GM12878 (cell line): ENCODE results near the gene ADAMTS17. TPM values are rescaled to one million over a fixed set of nuclear protein-coding genes. Genes with fewer than 3 reads are reported as not detected.

Source experiments
- ATAC-seq: fragments of 200-7000 bp; cut with Tn5 transposase; 3 replicates; pipeline ENCODE4 v1.9.1; 2020; ENCODE audit warnings: mild to moderate bottlenecking, moderate library complexity
- BruUV-seq: library from RNA; stranded (reverse); fragments of 400-500 nt; replicated peaks from 2 replicates; lab custom pipeline; 2021; lab: Mats Ljungman, UMichigan
- CTCF ChIA-PET: fragments of 300-600 bp; sonication (Branson Sonifier 250); formaldehyde crosslinking; extraction: SDS; loops from one replicate; lab custom pipeline; 2021; ENCODE audit warnings: inconsistent platforms; lab: Yijun Ruan, JAX
- POLR2A ChIA-PET: fragments of 350-600 bp; formaldehyde crosslinking; extraction: SDS; loops from one replicate; lab custom pipeline; 2021; ENCODE audit warnings: inconsistent platforms; lab: Charles Lee
- RAD21 ChIA-PET: fragments of 300-600 bp; sonication (Branson Sonifier 250); formaldehyde crosslinking; loops from one replicate; lab custom pipeline; 2023; ENCODE audit warnings: antibody characterized with exemption; ENCODE audit not compliant: unreplicated experiment; lab: Charles Lee
- SMC1A ChIA-PET: fragments of 300-600 bp; sonication (Branson Sonifier 250); formaldehyde crosslinking; loops from one replicate; lab custom pipeline; 2023; ENCODE audit not compliant: unreplicated experiment, uncharacterized antibody; lab: Charles Lee
- DNase-seq: peaks from one replicate; pipeline ENCODE4 v3.0.0-alpha.2; 2011; ENCODE audit warnings: low read depth, low spot score
- FAIRE-seq: peaks from 3 replicates; lab custom pipeline; 2011; peaks lifted over from hg19 to GRCh38; lab: Jason Lieb, UNC
- H2AFZ ChIP-seq: 2 replicates; pipeline ENCODE4 v1.6.0; 2011; ENCODE audit warnings: low read depth, low read length, control low read depth; ENCODE audit not compliant: control insufficient read depth
- H3K27ac ChIP-seq: 2 replicates; pipeline ENCODE4 v1.5.1; 2011; ENCODE audit warnings: control low read depth; ENCODE audit not compliant: control insufficient read depth, insufficient read depth
- H3K27me3 ChIP-seq, 2 experiments: replicated peaks in 1 of 2; 2 replicates each; pipeline versions ENCODE4 v1.6.0 to v1.6.1; 2011; ENCODE audit warnings: low read length in 1 of 2; ENCODE audit not compliant: control insufficient read depth in 2 of 2, insufficient read depth in 2 of 2
- H3K36me3 ChIP-seq, 2 experiments: 2 replicates each; pipeline ENCODE4 v1.5.1; 2011; ENCODE audit warnings: low read length in 1 of 2; ENCODE audit not compliant: control insufficient read depth in 2 of 2, insufficient read depth in 2 of 2
- H3K4me1 ChIP-seq: 2 replicates; pipeline ENCODE4 v1.6.1; 2011; ENCODE audit warnings: mild to moderate bottlenecking, low read length, moderate library complexity, mixed read lengths; ENCODE audit not compliant: control insufficient read depth, insufficient read depth
- H3K4me2 ChIP-seq: 2 replicates; pipeline ENCODE4 v1.6.0; 2011; ENCODE audit warnings: control low read depth; ENCODE audit not compliant: control insufficient read depth, insufficient read depth
- H3K4me3 ChIP-seq: fragments of 200-600 bp; sonication (generic); 2 replicates; pipeline ENCODE4 v1.5.1; 2016
- H3K79me2 ChIP-seq: 2 replicates; pipeline ENCODE4 v1.6.0; 2011; ENCODE audit warnings: low read length; ENCODE audit not compliant: control insufficient read depth, insufficient read depth
- H3K9ac ChIP-seq: 2 replicates; pipeline ENCODE4 v1.8.0; 2011; ENCODE audit warnings: low read length, control low read depth, mixed read lengths; ENCODE audit not compliant: control insufficient read depth, insufficient read depth
- H3K9me3 ChIP-seq: replicated peaks from 3 replicates; pipeline ENCODE4 v1.5.1; 2011; ENCODE audit warnings: mild to moderate bottlenecking, low read length; ENCODE audit not compliant: control insufficient read depth, insufficient read depth
- H4K20me1 ChIP-seq: 2 replicates; pipeline ENCODE4 v1.6.0; 2011; ENCODE audit not compliant: control insufficient read depth, insufficient read depth
- CREB1 ChIP-seq: IDR thresholded peaks from 2 replicates; pipeline ENCODE4 v1.6.1; 2012; ENCODE audit warnings: low read depth, mild to moderate bottlenecking, inconsistent platforms
- JUNB ChIP-seq: IDR thresholded peaks from 2 replicates; pipeline ENCODE4 v1.6.1; 2016; ENCODE audit warnings: antibody characterized with exemption, mild to moderate bottlenecking
- NFYA ChIP-seq: IDR thresholded peaks from 2 replicates; pipeline ENCODE4 v1.6.1; 2011; ENCODE audit warnings: low read depth, mild to moderate bottlenecking, low read length, improper control_type of control experiment, borderline replicate concordance
- NFYB ChIP-seq: IDR thresholded peaks from 2 replicates; pipeline ENCODE4 v1.6.1; 2011; ENCODE audit warnings: low read depth, mild to moderate bottlenecking, low read length, improper control_type of control experiment, moderate library complexity; ENCODE audit not compliant: insufficient read depth
- PAX5 ChIP-seq: IDR thresholded peaks from 2 replicates; pipeline ENCODE4 v1.6.1; 2011; ENCODE audit warnings: low read depth, low read length, borderline replicate concordance
- SREBF1 ChIP-seq: IDR thresholded peaks from 2 replicates; pipeline ENCODE4 v1.6.1; 2012; ENCODE audit warnings: mild to moderate bottlenecking, low read length
- TCF7 ChIP-seq: IDR thresholded peaks from 2 replicates; pipeline ENCODE4 v1.6.1; 2014; ENCODE audit warnings: antibody characterized with exemption, borderline replicate concordance
- WGBS: methylation state at CpG from one replicate; pipeline ENCODE4 v1.1.6; 2016; ENCODE audit warnings: low lambda C conversion rate; ENCODE audit not compliant: insufficient replicate concordance, insufficient coverage; ENCODE audit errors: missing lambda C conversion rate; 5-methylcytosine and 5-hydroxymethylcytosine counted together
- in situ Hi-C: fragments of 300-500 bp; cut with MboI; formaldehyde crosslinking; loops from 9 replicates; pipeline ENCODE4 v1.14.3; 2018; ENCODE audit warnings: mixed read lengths
- intact Hi-C: fragments of 100-400 bp; cut with micrococcal nuclease; formaldehyde crosslinking; loops from one replicate; pipeline ENCODE4 v1.14.2; 2022; ENCODE audit not compliant: unreplicated experiment
- polyA plus RNA-seq, 11 experiments: library from polyadenylated mRNA; depleted of rRNA in 4 of 11; unstranded in 6 of 11; stranded (reverse) in 5 of 11; fragments of >200 nt; fragmentation: Nextera tagmentation in 4 of 11; fragmentation: Illumina TruSeq in 1 of 11; extraction: Ambion mirVana in 4 of 11; extraction: Trizol in 1 of 11; gene quantifications; 1 replicate in 1 of 11; 2 replicates in 10 of 11; pipeline versions ENCODE4 v1.2.1 to v1.2.3, GENCODE V29; 2011 to 2016; ENCODE audit warnings: inconsistent platforms in 2 of 11, missing spikeins in 2 of 11, low read depth in 1 of 11
- total RNA-seq, 4 experiments: library from RNA; depleted of rRNA in 3 of 4; stranded (reverse); fragments of >200 nt in 3 of 4; fragmentation: Illumina TruSeq in 1 of 4; extraction: Trizol in 1 of 4; gene quantifications; 2 replicates each; pipeline versions ENCODE4 v1.2.1 to v1.2.3, GENCODE V29; 2013 to 2021
- TF ChIP-seq, protein P1 (sequence below): IDR thresholded peaks from 2 replicates; pipeline ENCODE4 v1.6.1; 2011; ENCODE audit warnings: low read depth, low read length, improper control_type of control experiment, borderline replicate concordance

Gene ADAMTS17
- total and polyA plus RNA-seq, 10 of the 15 experiments (the other 5 are each of a cell fraction or from before 2014, with no cell fraction given) = 0.04 to 0.50 (median 0.10) TPM; not detected in 4

- ChIA-PET SMC1A (no interaction called here), POLR2A (no interaction called here), RAD21 (no interaction called here), CTCF (no interaction called here)
- H3K9ac ChIP-seq = no peak overlapping the region
- no peaks in the 10 kb centered on the region for H3K36me3 ChIP-seq
- no peak overlapping the region for H3K4me3 ChIP-seq
- H4K20me1 ChIP-seq = no peaks in the 10 kb centered on the region
- no TSS peak for BruUV-seq
- 25% methylated on average over 16 of the region's 16 CpGs for WGBS
- in situ Hi-C loops (no loop called here), intact Hi-C loops (no loop called here)
- TF ChIP-seq PAX5 (no peak), JUNB (no peak), CREB1 (no peak), TCF7 (no peak), NFYA (no peak), SREBF1 (no peak), NFYB (no peak)
- TF ChIP-seq, protein P1, sequence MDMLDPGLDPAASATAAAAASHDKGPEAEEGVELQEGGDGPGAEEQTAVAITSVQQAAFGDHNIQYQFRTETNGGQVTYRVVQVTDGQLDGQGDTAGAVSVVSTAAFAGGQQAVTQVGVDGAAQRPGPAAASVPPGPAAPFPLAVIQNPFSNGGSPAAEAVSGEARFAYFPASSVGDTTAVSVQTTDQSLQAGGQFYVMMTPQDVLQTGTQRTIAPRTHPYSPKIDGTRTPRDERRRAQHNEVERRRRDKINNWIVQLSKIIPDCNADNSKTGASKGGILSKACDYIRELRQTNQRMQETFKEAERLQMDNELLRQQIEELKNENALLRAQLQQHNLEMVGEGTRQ = no peak
- H3K27ac ChIP-seq = no peak overlapping the region
- FAIRE-seq = no peak
- DNase-seq = no peak
- no peak overlapping the region for H2AFZ ChIP-seq
- no peak overlapping the region for H3K4me2 ChIP-seq
- no peaks in the 10 kb centered on the region; the same call in 1 of the 2 replicates for H3K4me1 ChIP-seq
- no peaks in the 10 kb centered on the region; a peak in 1 of 4 replicates for H3K27me3 ChIP-seq
- H3K79me2 ChIP-seq = no peaks in the 10 kb centered on the region
- no peak for ATAC-seq
- H3K9me3 ChIP-seq = no peaks in the 10 kb centered on the region; the same call in 2 of the 3 replicates
These were observed 228.3 kb downstream of the ADAMTS17 start for GRCh38 chr15:100113351-100114080.
